Heart left ventricle (tissue), 13 donors: ENCODE measurements around the gene DTX3L.

Experiments used
- CTCF ChIP-seq, 12 donors: fragments of 200-600 bp; sonication (generic) in 4 of 12; IDR thresholded peaks; one replicate each; pipeline versions ENCODE4 v1.5.0 to v1.8.0; 2018 to 2022; ENCODE audit warnings: antibody characterized with exemption in 12 of 12, mild to moderate bottlenecking in 5 of 12
- POLR2A ChIP-seq, 2 donors: fragments of 450-650 bp; IDR thresholded peaks; one replicate each; pipeline ENCODE4 v1.6.1; 2017; ENCODE audit warnings: antibody characterized with exemption in 2 of 2, mild to moderate bottlenecking in 2 of 2, moderate library complexity in 2 of 2
- donor health status: ischemic (EF 13 %, LVEDD 7.1; RV severe dilation, severe dysfunction).
- donor health status: DM: no; HTN: yes; CAD: no.
- donor health status: DM: no; HTN: no; CAD: no.
- donor health status: ischemic (EF 25% LVEDD 6.9; RV normal size, moderate dysfunction).
- donor health status: ischemic (EF 25% LVEDD 5.7; RV mildly dilated, moderate dysfunction).
- donor health status: ischemic (EF 35%, LVEDD 5.7; RV mildly dilated, moderate dysfunction).
- donor health status: nonischemic (EF 11% LVEDD 7.7; RV severe dilation, severe dysfunction).
- donor health status: DM: yes; HTN: yes; CAD: no.
- donor health status: PGD.
- donor health status: ischemic (EF 29% LVEDD 5.4; RV normal size, mild dysfunction).
- donor health status: nonischemic (EF 23%, LVEDD 6.1; RV moderate dilation, normal function).

- TF ChIP-seq CTCF (IDR thresholded peaks at IDR 0.05) (no peak), POLR2A (IDR thresholded peaks at IDR 0.05) (no peak)
These were observed 47.2 kb upstream of the DTX3L start for GRCh38 chr3:122516846-122517360.
